HG02840 (cell line): ENCODE data around the gene SPATA7.
"Not testable (repeated sequence)": the region's sequence is repeated elsewhere in the genome, so short reads cannot be mapped to it uniquely, and the experiment has no call there.

Experiments
- ATAC-seq: cut with Tn5 transposase; IDR thresholded peaks from one replicate; pipeline ENCODE4 v1.9.1; 2021; ENCODE audit warnings: mild to moderate bottlenecking, moderate library complexity, moderate number of reproducible peaks; ENCODE audit not compliant: unreplicated experiment, low FRiP score

SPATA7 gene, protein sequence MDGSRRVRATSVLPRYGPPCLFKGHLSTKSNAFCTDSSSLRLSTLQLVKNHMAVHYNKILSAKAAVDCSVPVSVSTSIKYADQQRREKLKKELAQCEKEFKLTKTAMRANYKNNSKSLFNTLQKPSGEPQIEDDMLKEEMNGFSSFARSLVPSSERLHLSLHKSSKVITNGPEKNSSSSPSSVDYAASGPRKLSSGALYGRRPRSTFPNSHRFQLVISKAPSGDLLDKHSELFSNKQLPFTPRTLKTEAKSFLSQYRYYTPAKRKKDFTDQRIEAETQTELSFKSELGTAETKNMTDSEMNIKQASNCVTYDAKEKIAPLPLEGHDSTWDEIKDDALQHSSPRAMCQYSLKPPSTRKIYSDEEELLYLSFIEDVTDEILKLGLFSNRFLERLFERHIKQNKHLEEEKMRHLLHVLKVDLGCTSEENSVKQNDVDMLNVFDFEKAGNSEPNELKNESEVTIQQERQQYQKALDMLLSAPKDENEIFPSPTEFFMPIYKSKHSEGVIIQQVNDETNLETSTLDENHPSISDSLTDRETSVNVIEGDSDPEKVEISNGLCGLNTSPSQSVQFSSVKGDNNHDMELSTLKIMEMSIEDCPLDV

DNA sequence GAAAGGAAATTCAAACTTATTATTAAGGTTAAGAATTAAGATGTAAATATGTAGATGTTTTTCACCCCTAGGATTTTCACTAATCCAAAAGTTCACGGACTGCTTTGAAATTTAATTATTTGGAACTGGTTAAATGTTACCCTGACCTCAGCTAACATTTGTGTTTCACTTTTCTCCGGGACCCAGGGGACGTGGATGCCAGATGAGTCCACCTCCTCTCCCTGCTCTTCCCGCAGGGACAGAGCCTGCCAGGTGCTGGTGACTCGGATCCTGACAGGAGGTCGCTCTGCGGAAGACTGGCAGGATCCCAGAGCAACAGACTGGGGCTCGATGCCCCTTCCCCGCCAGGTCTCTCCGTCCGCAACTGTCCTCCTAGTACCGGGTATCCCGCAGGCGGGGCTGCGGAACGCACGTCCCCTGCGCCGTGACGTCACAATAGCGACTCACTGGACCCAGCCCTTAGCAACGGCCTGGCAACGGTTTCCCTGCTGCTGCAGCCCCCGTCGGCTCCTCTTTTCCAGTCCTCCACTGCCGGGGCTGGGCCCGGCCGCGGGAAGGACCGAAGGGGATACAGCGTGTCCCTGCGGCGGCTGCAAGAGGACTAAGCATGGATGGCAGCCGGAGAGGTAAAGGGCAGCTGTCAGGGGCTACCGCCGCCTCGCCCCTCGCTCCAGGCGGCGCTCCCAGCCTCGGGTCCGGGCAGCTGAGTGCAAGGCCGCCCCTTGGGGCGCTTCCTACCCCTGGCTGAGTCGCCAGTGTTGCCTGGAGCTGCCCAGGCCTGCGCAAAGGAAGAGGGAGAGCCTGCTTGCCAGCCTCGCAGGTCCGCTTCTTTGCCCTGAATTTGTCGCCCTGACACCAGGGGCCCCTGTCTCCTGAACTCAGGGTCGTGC lies at the start of gene SPATA7:
Gene SPATA7 (plus strand): TSS at position 446 of the 890 bp plus-strand sequence. CDS start 162 bp downstream, at position 608.
- peak; percentile 99 for ATAC-seq

DNA sequence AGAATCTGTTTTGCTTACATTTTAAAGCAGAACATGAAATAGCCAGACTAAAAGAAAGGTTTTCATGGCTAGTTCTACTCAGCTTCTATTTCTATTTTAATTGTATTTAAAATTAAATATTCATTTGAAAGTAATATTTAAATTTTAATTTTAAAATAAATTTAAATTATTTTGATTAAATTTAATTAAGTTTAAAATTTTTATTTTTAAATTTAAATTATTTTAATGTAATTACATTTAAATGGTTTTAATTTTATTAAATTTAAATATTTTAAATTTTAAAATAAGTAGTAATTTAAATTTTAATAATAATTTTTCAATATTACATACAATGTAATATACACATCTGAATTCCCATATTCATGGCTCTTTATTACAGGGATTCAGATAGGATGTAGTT lies 45.1 kb upstream of the SPATA7 start:
- no peak for ATAC-seq

DNA sequence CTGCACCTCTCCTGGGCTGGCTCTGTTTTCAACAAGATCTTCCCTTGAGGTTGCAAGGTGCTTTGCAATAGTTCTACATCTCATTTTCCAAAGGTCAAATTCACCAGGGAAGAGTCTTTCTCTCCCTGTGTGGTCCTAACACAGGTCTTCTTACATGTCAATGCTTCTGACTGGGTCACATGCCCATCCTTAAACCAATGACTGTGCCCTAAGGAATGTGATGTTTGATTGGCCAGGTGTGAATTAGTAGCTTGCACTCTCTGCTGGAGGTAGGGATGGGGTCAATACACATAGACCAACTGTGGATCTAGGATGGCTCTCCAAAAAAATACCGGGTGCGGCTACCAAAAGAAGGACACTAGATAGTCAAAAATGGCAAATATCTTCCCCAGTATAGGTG lies 42.5 kb upstream of the SPATA7 start:
- ATAC-seq, result no peak

DNA sequence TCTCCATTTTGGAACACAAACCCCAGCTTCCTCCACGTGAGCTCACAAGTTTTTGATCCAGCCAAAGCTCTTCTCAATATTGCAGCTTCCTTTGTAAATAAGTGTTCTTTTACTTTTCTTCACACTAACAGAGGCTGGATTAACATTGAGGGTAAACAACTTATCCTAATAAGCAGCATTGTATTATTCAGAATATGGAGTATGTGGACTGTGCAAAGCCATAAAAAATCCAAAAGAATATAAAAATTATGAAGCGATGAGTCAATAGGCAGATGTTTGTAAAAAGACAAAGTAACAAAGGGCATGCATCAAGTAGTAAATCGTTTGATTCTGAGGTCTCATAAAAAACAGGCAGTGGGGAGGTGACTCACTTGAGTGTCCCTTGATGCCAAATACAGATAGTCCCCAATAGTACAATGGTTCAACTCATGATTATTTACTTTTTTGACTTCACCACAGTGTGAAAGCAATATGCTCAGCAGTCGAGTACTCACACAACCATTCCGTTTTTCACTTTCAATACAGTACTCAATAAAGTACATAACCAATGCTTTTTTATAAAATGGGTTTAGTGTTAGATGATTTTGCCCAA lies 39.3 kb upstream of the SPATA7 start:
- no peak for ATAC-seq

DNA sequence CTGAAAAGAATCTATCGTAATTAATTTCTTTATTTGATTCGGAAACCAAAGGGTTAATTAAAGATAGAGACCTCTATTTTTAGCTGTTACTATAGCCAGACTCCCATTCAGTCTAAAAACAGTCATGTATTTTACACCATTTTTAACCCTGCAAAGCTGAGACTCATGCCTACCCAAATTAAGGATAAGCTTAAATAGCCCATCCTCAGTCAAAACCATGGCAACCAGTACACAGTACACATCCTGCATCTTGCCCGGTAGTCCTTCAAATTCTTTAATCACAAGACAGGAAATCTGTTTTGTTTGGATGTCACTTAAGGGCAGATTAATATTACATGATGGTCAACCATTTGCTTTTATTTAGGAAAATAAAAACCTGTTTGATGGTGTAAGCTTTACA lies 36.9 kb upstream of the SPATA7 start:
- ATAC-seq, result no peak

DNA sequence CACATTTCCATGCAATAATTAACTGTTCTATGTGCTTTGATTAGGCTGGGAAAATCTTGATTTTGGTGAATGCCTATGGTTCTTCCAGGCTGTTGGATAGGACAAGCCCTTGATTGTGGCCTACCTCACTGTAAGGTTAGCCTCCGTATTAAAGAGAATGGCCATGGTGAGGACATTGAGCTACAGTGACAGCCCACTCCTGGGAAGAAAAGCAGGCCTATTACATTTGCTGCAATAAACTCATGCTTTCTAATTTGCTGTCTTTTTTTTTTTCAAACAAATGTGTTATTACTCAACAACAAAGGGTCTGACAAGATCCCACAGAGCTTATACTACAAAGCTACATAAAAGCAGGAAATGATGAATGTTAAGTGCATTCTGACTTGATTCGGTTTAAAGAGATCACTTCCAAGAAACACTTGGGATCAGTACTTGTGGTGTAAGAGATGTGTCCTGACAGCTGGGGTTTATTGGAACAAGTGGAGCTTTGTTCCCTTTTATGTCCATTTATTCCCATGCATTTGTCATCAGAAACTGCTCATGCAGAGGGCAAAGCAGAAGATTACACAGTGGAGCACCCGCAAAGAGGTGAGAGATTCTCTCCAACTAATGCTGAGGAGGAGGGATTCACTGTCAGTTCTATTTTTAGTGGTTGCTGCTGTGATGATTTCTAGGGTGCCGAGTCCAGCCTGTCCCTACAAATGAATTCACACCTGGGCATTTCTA lies 33.3 kb upstream of the SPATA7 start:
- ATAC-seq, result no peak

DNA sequence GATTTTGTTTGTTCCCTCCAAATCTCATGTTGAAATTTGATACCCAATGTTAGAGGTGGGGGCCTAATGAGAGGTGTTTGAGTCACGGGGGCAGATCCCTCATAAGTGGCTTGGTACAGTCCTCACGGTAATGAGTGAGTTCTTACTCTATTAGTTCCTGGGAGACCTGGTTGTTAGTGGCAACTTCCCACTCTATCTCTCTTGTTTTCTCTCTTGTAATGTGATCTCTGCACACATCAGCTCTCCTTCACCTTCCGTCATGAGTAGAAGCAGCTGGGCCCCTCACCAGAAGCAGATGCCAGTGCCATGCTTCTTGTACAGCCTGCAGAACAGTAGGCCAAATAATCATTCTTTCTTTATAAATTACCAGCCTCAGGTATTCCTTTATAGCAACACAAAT lies 32.8 kb upstream of the SPATA7 start:
- no peak for ATAC-seq

DNA sequence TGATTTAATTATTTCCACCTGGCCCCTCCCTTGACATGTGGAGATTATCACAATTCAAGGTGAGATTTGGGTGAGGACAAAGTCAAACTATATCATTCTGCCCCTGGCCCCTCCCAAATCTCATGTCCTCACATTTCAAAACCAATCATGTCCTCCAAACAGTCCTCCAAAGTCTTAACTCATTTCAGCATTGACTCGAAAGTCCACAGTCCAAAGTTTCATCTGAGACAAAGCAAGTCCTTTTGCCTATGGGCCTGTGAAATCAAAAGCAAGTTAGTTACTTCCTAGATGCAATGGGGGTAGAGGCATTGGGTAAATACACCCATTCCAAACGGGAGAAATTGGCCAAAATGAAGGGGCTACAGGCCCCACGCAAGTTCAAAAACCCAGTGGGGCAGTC lies 31.1 kb upstream of the SPATA7 start:
- no peak for ATAC-seq

DNA sequence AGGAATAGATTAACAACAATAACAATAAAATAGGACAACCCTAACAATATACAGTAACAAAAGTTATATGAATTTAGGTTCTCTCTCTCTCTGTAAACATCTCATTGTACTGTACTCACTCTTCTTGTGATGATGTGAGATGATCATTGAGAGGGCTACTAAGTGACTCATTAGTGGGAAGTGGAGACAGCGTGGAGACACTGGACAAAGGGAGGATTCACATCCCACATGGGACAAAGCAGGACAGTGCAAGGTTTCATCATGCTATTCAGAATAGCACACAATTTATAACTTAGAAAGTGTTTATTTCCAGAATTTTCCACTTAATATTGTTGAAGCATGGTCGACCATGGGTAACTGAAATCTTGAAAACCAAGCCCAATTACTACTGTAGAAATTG lies 26.0 kb upstream of the SPATA7 start:
- ATAC-seq, result no peak

DNA sequence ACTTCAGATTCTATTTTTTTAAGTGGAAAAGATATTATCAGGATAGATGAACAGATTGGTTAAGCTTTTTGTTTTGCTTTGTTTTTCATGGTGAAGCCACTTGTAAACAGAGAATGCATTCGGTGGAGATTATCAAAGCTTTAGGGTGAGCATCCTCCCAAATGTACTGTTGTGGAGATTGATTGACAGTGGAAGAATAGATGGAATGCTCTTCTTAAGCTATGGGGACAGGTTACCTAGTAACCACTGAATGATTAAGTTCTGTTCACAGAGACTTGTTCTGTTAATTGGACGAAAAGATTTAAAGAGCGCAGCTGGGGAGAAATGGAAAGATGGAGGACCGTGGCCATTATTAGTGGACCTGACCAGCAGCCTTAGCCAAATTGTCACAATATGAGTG lies 21.8 kb upstream of the SPATA7 start:
- ATAC-seq, result no peak

DNA sequence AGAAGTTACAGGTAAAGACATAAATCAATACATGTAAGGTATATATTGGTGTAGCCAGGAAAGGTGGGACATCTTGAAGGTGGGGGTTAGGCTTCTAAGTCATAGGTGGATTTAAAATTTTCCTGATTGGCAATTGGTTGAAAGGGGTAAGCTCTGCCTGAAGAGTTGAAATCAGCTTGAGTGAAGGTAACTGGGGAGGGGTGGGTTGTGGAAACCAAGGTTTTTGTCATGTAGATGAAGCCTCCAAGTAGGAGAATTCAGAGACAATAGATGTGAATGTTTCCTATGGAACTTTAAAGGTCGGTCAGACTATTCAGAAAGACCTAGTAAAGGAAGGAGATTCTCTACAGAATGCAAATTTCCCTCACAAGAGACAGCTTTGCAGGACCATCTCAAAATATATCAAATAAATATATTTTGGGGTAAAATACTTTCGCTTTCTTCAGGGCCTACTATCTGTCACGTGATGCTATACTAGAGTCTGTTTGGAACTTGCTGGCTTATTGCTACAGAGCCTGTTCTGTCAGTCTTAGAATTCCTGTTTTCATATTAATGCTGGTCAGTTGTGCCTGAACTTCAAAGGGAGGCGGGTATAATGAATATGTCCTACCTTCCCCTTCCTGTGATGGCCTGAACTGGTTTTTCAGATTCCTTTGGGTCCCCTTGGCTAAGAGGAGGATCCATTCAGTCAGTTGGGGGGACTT lies 20.6 kb upstream of the SPATA7 start:
- ATAC-seq, result no peak

DNA sequence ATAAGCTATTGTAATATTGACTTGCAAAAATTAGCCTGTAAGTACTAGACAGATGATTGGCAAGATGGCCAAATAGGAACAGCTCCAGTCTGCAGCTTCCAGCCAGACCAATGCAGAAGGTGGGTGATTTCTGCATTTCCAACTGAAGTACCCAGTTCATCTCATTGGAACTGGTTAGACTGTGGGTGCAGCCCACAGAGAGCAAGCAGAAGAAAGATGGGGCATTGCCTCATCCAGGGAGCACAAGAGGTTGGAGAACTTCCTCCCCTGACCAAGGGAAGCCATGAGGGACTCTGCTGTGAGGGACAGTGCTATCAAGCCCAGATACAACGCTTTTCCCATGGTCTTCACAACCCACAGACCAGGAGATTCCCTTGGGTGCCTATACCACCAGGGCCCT lies 16.0 kb upstream of the SPATA7 start:
- ATAC-seq, result no peak

DNA sequence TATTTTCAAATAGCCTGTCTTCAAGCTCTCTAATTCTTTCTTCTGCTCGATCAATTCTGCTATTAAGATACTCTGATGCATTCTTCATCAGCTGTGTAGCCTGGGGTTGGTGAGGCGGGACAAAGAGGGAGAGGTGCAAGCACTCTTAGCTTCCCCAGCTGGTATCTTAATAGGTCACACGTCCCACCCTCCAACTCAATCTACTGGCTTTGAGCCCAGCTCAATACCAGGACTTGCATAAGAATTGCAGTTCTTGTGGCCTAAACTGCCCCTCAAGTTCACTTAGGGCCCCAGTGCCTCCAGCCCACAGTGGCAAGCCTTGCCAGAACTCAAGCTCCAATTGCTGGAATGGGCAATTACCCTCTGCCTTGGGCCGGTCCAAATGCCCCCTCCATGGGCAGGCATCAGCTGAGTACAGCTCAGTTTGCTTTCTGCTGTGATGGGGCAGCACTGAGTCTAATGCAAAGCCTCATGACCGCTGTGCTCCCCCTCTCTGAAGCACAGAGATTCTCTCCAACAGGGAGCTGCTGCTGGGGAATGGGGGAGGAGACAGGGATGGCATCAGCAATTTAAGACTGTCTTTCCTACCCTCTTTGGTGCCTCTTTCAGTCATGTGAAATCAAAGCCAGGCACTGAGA lies 5.6 kb upstream of the SPATA7 start:
- ATAC-seq, result no peak

DNA sequence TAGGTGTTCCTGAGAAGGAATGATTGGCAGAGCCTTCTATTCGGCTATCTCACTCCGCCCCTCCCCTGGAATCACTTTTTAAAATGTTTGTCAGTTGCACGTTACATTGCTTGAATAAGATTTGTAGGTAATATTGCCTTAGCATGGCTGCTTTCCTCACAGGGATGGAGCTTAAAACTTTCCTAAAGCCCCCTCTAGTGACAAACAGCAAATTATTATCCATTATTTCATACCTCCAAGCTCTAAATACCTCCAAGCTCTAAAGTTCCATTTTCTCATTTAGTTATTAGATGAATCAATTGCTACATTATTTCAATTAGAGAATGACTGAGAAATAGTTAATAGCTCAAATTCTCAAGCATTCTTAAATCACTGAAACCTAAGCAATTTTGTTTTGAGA lies 5.1 kb upstream of the SPATA7 start:
- ATAC-seq, result no peak

DNA sequence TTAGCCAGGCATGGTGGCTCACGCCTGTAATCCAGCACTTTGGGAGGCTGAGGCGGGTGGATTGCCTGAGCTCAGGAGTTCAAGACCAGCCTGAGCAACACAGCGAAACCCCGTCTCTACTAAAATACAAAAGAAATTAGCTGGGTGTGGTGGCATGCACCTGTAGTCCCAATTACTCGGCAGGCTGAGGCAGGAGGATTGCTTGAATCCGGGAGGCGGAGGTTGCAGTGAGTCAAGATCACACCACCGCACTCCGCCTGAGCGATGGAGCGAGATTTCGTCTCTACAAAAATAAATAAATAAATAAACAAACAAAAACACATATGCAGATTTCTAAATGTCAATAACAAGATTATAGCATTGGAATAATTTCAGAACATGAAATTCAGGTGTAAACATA lies 3.8 kb upstream of the SPATA7 start:
- ATAC-seq, result not testable (repeated sequence)

DNA sequence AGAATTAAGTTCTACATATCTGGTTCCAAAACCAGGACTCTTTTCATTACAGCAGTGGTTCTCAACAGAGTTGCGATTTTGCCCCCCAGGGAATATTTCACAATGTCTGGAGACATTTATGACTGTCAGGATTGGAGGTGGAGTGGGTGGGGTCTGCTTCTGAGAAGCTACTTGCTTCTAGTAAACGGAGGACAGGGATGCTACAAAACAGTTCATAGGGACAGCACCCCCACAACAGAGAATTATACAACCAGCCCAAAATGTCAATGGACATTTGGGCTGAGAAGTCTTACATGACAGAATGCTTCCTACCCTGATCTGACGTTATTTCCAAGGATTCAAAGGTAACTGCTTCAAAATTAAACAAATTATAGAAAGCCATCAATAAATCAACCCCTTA lies 739 bp upstream of the SPATA7 start:
- no peak for ATAC-seq

DNA sequence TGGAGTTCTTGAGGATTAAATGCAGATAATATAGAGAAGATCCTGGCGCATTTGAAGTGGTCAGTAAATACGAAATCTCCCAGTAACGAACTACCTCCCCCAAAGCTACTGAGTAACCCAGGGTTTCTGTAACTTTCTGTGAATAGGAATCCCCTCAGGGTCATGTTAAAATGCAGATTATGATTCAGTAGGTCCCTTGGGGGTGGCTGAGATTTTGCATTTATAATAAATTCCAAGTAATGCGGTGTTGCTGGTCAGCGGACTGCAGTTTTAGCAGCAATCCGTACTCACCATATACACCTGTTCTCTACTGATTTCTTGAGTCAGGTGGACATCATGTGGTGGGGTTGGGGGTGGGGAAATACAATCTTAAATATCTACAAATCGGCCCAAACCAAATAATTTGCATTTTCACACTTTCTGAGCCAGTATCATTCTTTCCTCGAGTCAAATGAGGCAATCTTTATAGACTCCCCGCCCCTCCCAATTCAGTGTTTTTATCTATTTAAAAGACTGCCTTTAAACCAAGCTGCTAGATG lies 868 bp downstream of the SPATA7 start:
- peak; percentile 6 for ATAC-seq

DNA sequence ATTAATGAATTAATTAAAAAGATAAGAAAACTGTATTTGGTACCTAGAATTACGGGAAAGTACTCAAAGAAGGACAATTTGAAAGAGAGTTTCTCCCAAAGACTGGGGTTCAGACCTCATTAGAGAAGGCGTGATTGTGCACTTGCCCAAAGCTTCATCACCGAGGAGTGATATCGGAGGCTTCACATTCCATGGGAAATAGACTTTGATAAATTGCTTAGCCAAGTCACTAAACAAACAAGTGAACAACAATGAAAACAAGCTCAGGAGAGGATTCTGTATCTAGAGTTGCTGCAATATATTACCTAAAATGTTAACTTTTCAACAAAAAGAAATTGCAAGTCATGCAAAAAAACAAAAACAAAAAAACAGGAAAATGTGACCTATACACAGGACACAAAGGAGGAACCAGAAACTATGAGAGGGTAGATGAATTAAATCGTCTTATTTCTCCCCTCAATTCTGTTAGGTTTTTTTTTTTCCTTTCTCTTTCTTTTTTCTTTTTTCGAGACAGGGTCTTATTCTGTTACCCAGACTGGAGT lies 3.4 kb downstream of the SPATA7 start:
- no peak for ATAC-seq

DNA sequence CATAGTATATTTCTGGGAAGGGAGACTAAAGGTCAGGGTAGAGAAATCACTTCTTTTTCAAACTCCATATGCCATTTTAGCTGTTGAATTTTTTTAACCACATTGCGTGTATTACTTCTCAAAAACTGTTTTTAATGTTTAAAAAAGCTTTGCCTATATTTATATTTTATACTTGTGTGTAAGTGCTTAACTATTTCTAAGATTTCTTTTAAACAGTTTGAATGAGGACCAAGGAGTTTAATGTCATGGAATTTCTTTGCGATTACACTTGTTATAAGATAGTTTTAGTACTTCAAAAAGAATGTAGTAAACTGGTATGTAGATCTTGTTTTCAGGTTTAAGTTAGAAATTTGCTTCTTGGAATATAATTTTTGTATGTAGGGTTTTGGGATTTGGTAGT lies 7.2 kb downstream of the SPATA7 start:
- no peak for ATAC-seq
